GM20000 (cell line): ENCODE results near the gene KLHL14.

Experiments used
- DNase-seq: peaks from one replicate; pipeline ENCODE4 v3.0.0; 2012; ENCODE audit warnings: low spot score
- TF ChIP-seq, protein P1 (sequence below): IDR thresholded peaks from 2 replicates; pipeline ENCODE4 v1.5.1; 2012; ENCODE audit warnings: mild to moderate bottlenecking, control low read depth; ENCODE audit errors: extremely low read depth, missing control alignments

KLHL14 gene

GRCh38 chr18:32698153-32698552 lies 74.7 kb downstream of the KLHL14 start:
- TF ChIP-seq, protein P1, sequence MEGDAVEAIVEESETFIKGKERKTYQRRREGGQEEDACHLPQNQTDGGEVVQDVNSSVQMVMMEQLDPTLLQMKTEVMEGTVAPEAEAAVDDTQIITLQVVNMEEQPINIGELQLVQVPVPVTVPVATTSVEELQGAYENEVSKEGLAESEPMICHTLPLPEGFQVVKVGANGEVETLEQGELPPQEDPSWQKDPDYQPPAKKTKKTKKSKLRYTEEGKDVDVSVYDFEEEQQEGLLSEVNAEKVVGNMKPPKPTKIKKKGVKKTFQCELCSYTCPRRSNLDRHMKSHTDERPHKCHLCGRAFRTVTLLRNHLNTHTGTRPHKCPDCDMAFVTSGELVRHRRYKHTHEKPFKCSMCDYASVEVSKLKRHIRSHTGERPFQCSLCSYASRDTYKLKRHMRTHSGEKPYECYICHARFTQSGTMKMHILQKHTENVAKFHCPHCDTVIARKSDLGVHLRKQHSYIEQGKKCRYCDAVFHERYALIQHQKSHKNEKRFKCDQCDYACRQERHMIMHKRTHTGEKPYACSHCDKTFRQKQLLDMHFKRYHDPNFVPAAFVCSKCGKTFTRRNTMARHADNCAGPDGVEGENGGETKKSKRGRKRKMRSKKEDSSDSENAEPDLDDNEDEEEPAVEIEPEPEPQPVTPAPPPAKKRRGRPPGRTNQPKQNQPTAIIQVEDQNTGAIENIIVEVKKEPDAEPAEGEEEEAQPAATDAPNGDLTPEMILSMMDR = no peak
- no peak for DNase-seq

GRCh38 chr18:32696376-32696775 lies 76.4 kb downstream of the KLHL14 start:
- TF ChIP-seq, protein P1 = no peak
- no peak for DNase-seq

- no peak for DNase-seq
- TF ChIP-seq, protein P1 = no peak
Measured at GRCh38 chr18:32695534-32695933, 77.3 kb downstream of the KLHL14 start.

GRCh38 chr18:32688821-32689220 lies 84.0 kb downstream of the KLHL14 start:
- TF ChIP-seq, protein P1 = no peak
- DNase-seq = no peak

GRCh38 chr18:32684940-32685339 lies 87.9 kb downstream of the KLHL14 start:
- DNase-seq = no peak
- TF ChIP-seq, protein P1 = no peak

- TF ChIP-seq, protein P1 = no peak
- no peak for DNase-seq
Measured at GRCh38 chr18:32684096-32684495, 88.7 kb downstream of the KLHL14 start.

- TF ChIP-seq, protein P1 = no peak
- no peak for DNase-seq
Measured at GRCh38 chr18:32683044-32683443, 89.8 kb downstream of the KLHL14 start.

- TF ChIP-seq, protein P1 = no peak
- DNase-seq = no peak
Measured at GRCh38 chr18:32677578-32677977, 95.2 kb downstream of the KLHL14 start.
